ENCODE measurements around the gene S100A7A. TPM values are rescaled to one million over a fixed set of nuclear protein-coding genes. Genes with fewer than 3 reads are reported as not detected.

S100A7A gene
- total and polyA plus RNA-seq, 2 donors (not counting 3 experiments of a cell fraction or from before 2014, with no cell fraction given) = not detected

GRCh38 chr1:153443486-153443885 lies 27.2 kb downstream of the S100A7A start:
- H3K79me2 ChIP-seq (ENCODE audit: control insufficient read depth, insufficient read depth, low read length) = no peaks in the 10 kb centered on the region
- no peaks in the 10 kb centered on the region for H3K27me3 ChIP-seq (ENCODE audit: control insufficient read depth in 2 of 2, insufficient read depth in 2 of 2, low read length in 2 of 2)
- intact Hi-C loops (cut with micrococcal nuclease) = no loop called here
- TF ChIP-seq FOS (IDR thresholded peaks at IDR 0.05; ENCODE audit: borderline replicate concordance, insufficient read depth, low read length) (no peak), CTCF (IDR thresholded peaks at IDR 0.05; ENCODE audit: extremely low read depth in 1 of 2, insufficient read depth in 1 of 2, low read depth in 1 of 2, low read length in 2 of 2) (no peak), MYC (IDR thresholded peaks at IDR 0.05; ENCODE audit: low read depth, low read length) (no peak), POLR2AphosphoS5 (IDR thresholded peaks at IDR 0.05; ENCODE audit: insufficient read depth, low read depth, low read length) (no peak), JUN (IDR thresholded peaks at IDR 0.05; ENCODE audit: borderline replicate concordance, insufficient read depth, insufficient read length, low read depth) (no peak), POLR2A (IDR thresholded peaks at IDR 0.05; ENCODE audit: low read depth, low read length) (no peak), EZH2 (IDR thresholded peaks at IDR 0.05; ENCODE audit: borderline replicate concordance, low read depth, low read length, severe bottlenecking) (no peak), GATA2 (IDR thresholded peaks at IDR 0.05; ENCODE audit: insufficient read depth, insufficient read length, low read depth, low read length) (no peak)
- TF ChIP-seq, protein P1, sequence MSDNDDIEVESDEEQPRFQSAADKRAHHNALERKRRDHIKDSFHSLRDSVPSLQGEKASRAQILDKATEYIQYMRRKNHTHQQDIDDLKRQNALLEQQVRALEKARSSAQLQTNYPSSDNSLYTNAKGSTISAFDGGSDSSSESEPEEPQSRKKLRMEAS (IDR thresholded peaks at IDR 0.05; ENCODE audit: insufficient read depth, insufficient read length) = no peak
- BruUV-seq (replicated peaks) = no TSS peak
- POLR2A ChIA-PET = no interaction called here
- DNase-seq (ENCODE audit: low read depth, low spot score) (no peak), FAIRE-seq (no peak)
- CTCF ChIA-PET = interaction anchor here (1.3 kb wide), 1 partner anchor 23 kb away, joined by 3 read pairs; no protein-coding TSS in a partner anchor
- H3K4me1 ChIP-seq (ENCODE audit: control insufficient read depth, extremely low read depth, insufficient read depth, low read length) = no peaks in the 10 kb centered on the region
- H4K20me1 ChIP-seq (replicated peaks; ENCODE audit: control insufficient read depth, extremely low read depth, insufficient read depth, low read length) = no peaks in the 10 kb centered on the region
- dilution Hi-C loops (cut with MboI; ENCODE audit: extremely low pct_ligation_motif_present, low sequenced_read_pairs) = no loop called here
- H2AFZ ChIP-seq (ENCODE audit: low read depth, low read length) = no peak overlapping the region
- no peaks in the 10 kb centered on the region for H3K9me1 ChIP-seq (replicated peaks; ENCODE audit: control insufficient read depth, extremely low read depth, insufficient read depth, low read length)
- H3K4me2 ChIP-seq (ENCODE audit: insufficient read depth, low read length) = no peak overlapping the region
- no peak overlapping the region for H3K4me3 ChIP-seq (replicated peaks in 1 of 3; ENCODE audit: insufficient read depth in 1 of 3, low read depth in 1 of 3, low read length in 3 of 3)
- no peaks in the 10 kb centered on the region for H3K36me3 ChIP-seq (ENCODE audit: control insufficient read depth in 2 of 2, extremely low read depth in 1 of 2, insufficient read depth in 2 of 2, low read length in 2 of 2)
- no peak overlapping the region for H3K27ac ChIP-seq (ENCODE audit: insufficient read depth, low read depth, low read length)
- no peaks in the 10 kb centered on the region for H3K9me3 ChIP-seq (replicated peaks; ENCODE audit: control insufficient read depth, insufficient read depth, low read length)
- H3K9ac ChIP-seq (replicated peaks; ENCODE audit: extremely low read depth, insufficient read depth, low read length) = no peak overlapping the region

All from endothelial cell of umbilical vein (primary cell).